Hepatocyte (in vitro differentiated cells): ENCODE results near the gene PNPLA2.

Experiments used
- EZH2 ChIP-seq: fragments of 200-600 bp; sonication (generic); IDR thresholded peaks from 2 replicates; pipeline ENCODE4 v1.6.1; 2016; ENCODE audit warnings: antibody characterized with exemption, mild to moderate bottlenecking, borderline replicate concordance
- EZH2phosphoT487 ChIP-seq: fragments of 200-600 bp; sonication (generic); IDR thresholded peaks from one replicate; pipeline ENCODE4 v1.6.1; 2018; ENCODE audit warnings: antibody characterized with exemption, mild to moderate bottlenecking, low read depth, moderate library complexity; ENCODE audit not compliant: unreplicated experiment, severe bottlenecking
- TF ChIP-seq, protein P1 (sequence below): fragments of 200-600 bp; sonication (generic); IDR thresholded peaks from 2 replicates; pipeline ENCODE4 v1.5.1; 2016; ENCODE audit warnings: antibody characterized with exemption, mild to moderate bottlenecking; ENCODE audit not compliant: poor library complexity

DNA sequence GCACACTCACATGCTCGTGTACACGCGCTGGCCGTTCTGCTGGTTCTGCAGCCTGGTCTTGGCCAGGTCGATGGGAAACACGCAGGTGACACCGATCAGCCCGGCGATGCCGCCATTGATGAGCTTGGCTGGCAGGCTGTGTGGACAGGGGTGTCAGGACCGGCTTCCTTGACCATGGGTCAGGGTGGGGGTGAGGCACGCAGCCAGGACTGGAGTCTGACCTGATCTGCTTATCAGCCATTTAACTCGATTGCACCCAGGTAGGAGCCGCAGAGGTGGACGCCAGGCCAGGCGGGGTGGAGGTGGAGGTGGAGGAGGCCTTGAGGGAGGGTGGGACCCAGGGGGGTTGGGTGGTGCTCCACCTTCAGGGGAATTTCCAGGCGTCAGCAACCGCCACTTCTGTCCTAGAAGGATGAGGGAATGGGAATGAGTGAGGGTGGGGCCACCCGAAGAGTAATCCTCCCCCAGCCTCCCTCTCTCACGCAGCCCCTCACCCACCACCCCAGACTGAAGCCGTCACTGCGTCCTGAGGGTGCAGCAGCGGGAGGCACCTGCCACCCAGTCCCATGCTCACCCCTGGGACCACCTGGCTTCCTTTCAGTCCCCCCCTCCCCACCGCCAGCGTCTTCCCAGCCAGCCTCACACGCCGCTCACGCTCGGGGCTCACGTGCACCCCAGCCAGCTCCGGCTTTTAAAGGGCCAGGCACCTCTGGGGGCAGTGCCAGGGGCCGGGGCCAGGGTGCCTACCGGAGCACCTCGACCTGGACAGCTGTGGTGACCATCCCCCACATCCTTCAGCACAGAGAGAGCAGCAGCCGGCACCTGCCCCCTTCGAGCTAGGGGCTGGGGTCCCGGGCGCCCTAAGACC lies 23.7 kb upstream of the PNPLA2 start:
- TF ChIP-seq EZH2 (no peak), EZH2phosphoT487 (no peak)
- TF ChIP-seq, protein P1, sequence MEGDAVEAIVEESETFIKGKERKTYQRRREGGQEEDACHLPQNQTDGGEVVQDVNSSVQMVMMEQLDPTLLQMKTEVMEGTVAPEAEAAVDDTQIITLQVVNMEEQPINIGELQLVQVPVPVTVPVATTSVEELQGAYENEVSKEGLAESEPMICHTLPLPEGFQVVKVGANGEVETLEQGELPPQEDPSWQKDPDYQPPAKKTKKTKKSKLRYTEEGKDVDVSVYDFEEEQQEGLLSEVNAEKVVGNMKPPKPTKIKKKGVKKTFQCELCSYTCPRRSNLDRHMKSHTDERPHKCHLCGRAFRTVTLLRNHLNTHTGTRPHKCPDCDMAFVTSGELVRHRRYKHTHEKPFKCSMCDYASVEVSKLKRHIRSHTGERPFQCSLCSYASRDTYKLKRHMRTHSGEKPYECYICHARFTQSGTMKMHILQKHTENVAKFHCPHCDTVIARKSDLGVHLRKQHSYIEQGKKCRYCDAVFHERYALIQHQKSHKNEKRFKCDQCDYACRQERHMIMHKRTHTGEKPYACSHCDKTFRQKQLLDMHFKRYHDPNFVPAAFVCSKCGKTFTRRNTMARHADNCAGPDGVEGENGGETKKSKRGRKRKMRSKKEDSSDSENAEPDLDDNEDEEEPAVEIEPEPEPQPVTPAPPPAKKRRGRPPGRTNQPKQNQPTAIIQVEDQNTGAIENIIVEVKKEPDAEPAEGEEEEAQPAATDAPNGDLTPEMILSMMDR: no peak
